H1 (cell line): ENCODE data around the gene ATP9B. TPM values are rescaled to one million over a fixed set of nuclear protein-coding genes. Genes with fewer than 3 reads are reported as not detected.

Experiments
- CEBPB ChIP-seq: IDR thresholded peaks from 2 replicates; pipeline ENCODE4 v1.6.1; 2012; ENCODE audit warnings: low read depth, low read length
- CREB1 ChIP-seq: IDR thresholded peaks from 2 replicates; pipeline ENCODE4 v1.6.1; 2012; ENCODE audit warnings: inconsistent platforms
- GTF2F1 ChIP-seq: IDR thresholded peaks from 2 replicates; pipeline ENCODE4 v1.6.1; 2012; ENCODE audit warnings: low read depth, low read length, improper control_type of control experiment, borderline replicate concordance
- NANOG ChIP-seq: IDR thresholded peaks from 2 replicates; pipeline ENCODE4 v1.6.1; 2011; ENCODE audit warnings: low read length, low read depth, mild to moderate bottlenecking, inconsistent platforms; ENCODE audit not compliant: insufficient read depth, poor library complexity, severe bottlenecking
- RXRA ChIP-seq: IDR thresholded peaks from 2 replicates; pipeline ENCODE4 v1.6.1; 2011; ENCODE audit warnings: low read depth, mild to moderate bottlenecking, low read length, moderate library complexity; ENCODE audit not compliant: insufficient read depth
- SIRT6 ChIP-seq: IDR thresholded peaks from one replicate; pipeline ENCODE4 v1.7.1; 2012; ENCODE audit warnings: low read length, inconsistent platforms
- YY1 ChIP-seq: IDR thresholded peaks from 2 replicates; pipeline ENCODE4 v1.6.1; 2011; ENCODE audit warnings: low read depth, mild to moderate bottlenecking, low read length
- polyA plus RNA-seq, 7 experiments: library from polyadenylated mRNA; depleted of rRNA in 3 of 7; stranded (reverse) in 5 of 7; unstranded in 2 of 7; fragments of >200 nt in 5 of 7; fragments of 200-250 nt in 2 of 7; gene quantifications; 1 replicate in 5 of 7; 2 replicates in 1 of 7; 4 replicates in 1 of 7; pipeline versions ENCODE4 v1.2.1 to v1.2.3, GENCODE V29; 2011 to 2013; ENCODE audit warnings: missing spikeins in 2 of 7, mixed read lengths in 2 of 7
- total RNA-seq: library from RNA; stranded (reverse); fragmentation: NEBNext Ultra II Directional; extraction: Animal tissue kit (Norgen Biotek cat#: 25700); gene quantifications from 2 replicates; pipeline ENCODE4 v1.2.1, GENCODE V29; 2021

ATP9B gene
- total and polyA plus RNA-seq, 2 of the 8 experiments (the other 6 are each of a cell fraction or from before 2014, with no cell fraction given) = 15.1 to 21.7 TPM

DNA sequence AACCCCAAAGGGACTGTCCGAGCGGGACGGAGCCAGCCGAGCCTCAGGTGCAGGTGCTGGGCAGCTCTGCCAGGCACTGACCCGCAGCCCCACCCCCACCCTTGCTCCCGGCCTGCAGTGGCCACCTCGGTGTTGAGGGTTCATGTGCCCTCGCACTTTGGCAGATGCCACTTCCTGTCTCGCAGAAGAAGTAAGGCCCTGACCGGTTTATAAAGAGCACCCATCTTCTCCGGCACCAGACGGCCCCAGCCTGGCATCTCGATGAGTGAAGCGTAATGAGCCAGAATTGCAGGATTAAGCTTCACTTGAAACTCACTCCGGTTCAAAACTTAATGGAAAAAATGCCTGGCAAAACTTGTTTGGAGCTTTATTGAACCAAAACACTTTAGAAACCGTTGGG, 315.6 kb downstream of the ATP9B start (continued):
- TF ChIP-seq RXRA = no peak
- TF ChIP-seq GTF2F1 = no peak
- TF ChIP-seq CREB1 = no peak
- TF ChIP-seq SIRT6 = no peak
- no peak for TF ChIP-seq CEBPB
- no peak for TF ChIP-seq YY1
- TF ChIP-seq NANOG = no peak
- TF ChIP-seq, all 59 proteins: peak for 0
